Daoy (cell line): ENCODE measurements around the gene OR11H6. TPM values are rescaled to one million over a fixed set of nuclear protein-coding genes. Genes with fewer than 3 reads are reported as not detected.

Experiments used
- DNase-seq: peaks from one replicate; pipeline ENCODE4 v3.0.0-alpha.2; 2015; ENCODE audit warnings: low read depth
- total RNA-seq: library from RNA; depleted of rRNA; stranded (reverse); fragments of >200 nt; shearing (Covaris generic); gene quantifications from 2 replicates; pipeline ENCODE4 v1.2.3, GENCODE V29; 2014; rRNA removed

Gene OR11H6
- total RNA-seq, 1 experiment from 2014 or later: not detected

- peak; percentile 92 for DNase-seq
These were observed 39.2 kb downstream of the OR11H6 start for GRCh38 chr14:20262642-20263128.

- peak; percentile 57 for DNase-seq
These were observed 40.9 kb downstream of the OR11H6 start for GRCh38 chr14:20264361-20264760.

- no peak for DNase-seq
These were observed 50.6 kb downstream of the OR11H6 start for GRCh38 chr14:20274062-20274461.

Other genes starting within 250 kb of the OR11H6 start
- gene OR4K15, start 248.1 kb upstream of the OR11H6 start, total RNA-seq: not detected in 2 replicates
- not detected in 2 replicates for gene OR4Q2, start 221.5 kb upstream of the OR11H6 start, total RNA-seq
- gene OR4K14, start 204.4 kb upstream of the OR11H6 start, total RNA-seq: not detected in 2 replicates
- gene OR4K13, start 187.7 kb upstream of the OR11H6 start, total RNA-seq: not detected in 2 replicates
- gene OR4L1, start 163.7 kb upstream of the OR11H6 start, total RNA-seq: not detected in 2 replicates
- not detected in 2 replicates for gene OR4K17, start 113.0 kb upstream of the OR11H6 start, total RNA-seq
- not detected in 2 replicates for gene OR4N5, start 84.9 kb upstream of the OR11H6 start, total RNA-seq
- not detected in 2 replicates for gene OR11G2, start 32.8 kb upstream of the OR11H6 start, total RNA-seq
- not detected in 2 replicates for gene OR11H7, start 5.3 kb downstream of the OR11H6 start, total RNA-seq
- not detected in 2 replicates for gene OR11H4, start 15.6 kb downstream of the OR11H6 start, total RNA-seq
- gene TTC5, start 82.2 kb downstream of the OR11H6 start, total RNA-seq: 24.6 and 31.2 TPM in 2 replicates
- 78.1 and 83.5 TPM in 2 replicates for gene CCNB1IP1, start 109.6 kb downstream of the OR11H6 start, total RNA-seq
- 70.3 and 71.1 TPM in 2 replicates for gene PARP2, start 119.9 kb downstream of the OR11H6 start, total RNA-seq
- gene TEP1, start 189.8 kb downstream of the OR11H6 start, total RNA-seq: 12.6 and 13.0 TPM in 2 replicates
- gene KLHL33, start 212.5 kb downstream of the OR11H6 start, total RNA-seq: not detected in 2 replicates
- gene OSGEP, start 231.1 kb downstream of the OR11H6 start, total RNA-seq: 79.5 and 87.9 TPM in 2 replicates
- 63.0 and 110 TPM in 2 replicates for gene APEX1, start 231.5 kb downstream of the OR11H6 start, total RNA-seq
- gene PIP4P1, start 237.7 kb downstream of the OR11H6 start, total RNA-seq: 19.7 and 21.0 TPM in 2 replicates
- gene PNP, start 245.7 kb downstream of the OR11H6 start, total RNA-seq: 184 TPM in 2 replicates